Measurements from ENCODE around the gene FKBP5. TPM values are rescaled to one million over a fixed set of nuclear protein-coding genes. Genes with fewer than 3 reads are reported as not detected.

FKBP5 gene
- total RNA-seq, 2 donors from 2014 or later = 27.0 to 53.3 TPM

DNA sequence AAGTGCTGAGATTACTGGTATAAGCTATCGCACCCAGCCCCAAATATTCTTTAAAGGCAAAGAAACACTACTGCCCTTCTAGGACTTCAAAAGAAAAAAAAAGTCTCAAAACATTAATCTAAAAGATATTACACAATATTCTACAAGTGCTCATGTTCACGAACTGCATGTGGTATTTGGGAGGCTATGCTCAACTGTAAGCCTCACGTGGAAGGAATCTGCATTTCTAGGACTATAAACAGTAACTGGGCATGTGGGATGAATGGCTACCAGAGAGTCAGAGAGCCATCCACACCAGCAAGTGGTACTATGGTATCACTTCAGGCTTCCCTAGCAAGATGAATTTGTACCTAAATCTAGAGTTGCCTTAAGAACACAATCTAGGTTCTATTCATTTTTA lies 50.0 kb downstream of the FKBP5 start:
- no peaks in the 10 kb centered on the region for H3K9me3 ChIP-seq (ENCODE audit: control insufficient read depth, low read length)
- DNase-seq = no peak
- TF ChIP-seq, protein P1, sequence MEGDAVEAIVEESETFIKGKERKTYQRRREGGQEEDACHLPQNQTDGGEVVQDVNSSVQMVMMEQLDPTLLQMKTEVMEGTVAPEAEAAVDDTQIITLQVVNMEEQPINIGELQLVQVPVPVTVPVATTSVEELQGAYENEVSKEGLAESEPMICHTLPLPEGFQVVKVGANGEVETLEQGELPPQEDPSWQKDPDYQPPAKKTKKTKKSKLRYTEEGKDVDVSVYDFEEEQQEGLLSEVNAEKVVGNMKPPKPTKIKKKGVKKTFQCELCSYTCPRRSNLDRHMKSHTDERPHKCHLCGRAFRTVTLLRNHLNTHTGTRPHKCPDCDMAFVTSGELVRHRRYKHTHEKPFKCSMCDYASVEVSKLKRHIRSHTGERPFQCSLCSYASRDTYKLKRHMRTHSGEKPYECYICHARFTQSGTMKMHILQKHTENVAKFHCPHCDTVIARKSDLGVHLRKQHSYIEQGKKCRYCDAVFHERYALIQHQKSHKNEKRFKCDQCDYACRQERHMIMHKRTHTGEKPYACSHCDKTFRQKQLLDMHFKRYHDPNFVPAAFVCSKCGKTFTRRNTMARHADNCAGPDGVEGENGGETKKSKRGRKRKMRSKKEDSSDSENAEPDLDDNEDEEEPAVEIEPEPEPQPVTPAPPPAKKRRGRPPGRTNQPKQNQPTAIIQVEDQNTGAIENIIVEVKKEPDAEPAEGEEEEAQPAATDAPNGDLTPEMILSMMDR (conservative IDR thresholded peaks at IDR 0.05) = no peak
- Mint-ChIP-seq H3K4me1 (peaks cover 22% of the 10 kb centered on the region), H3K27me3 (ENCODE audit: insufficient read depth) (no peaks in the 10 kb centered on the region), H3K4me3 (no peak overlapping the region), H3K36me3 (ENCODE audit: low read depth) (peaks cover 14% of the 10 kb centered on the region), H3K9me3 (no peaks in the 10 kb centered on the region), H3K27ac (no peak overlapping the region)
- no peaks in the 10 kb centered on the region for H3K36me3 ChIP-seq (ENCODE audit: control insufficient read depth, insufficient read depth, low read length)
- no peak overlapping the region for H3K9ac ChIP-seq (ENCODE audit: extremely low read depth, low read length, poor library complexity, severe bottlenecking)
- H3K4me3 ChIP-seq (ENCODE audit: low read length) = no peak overlapping the region
- WGBS, 2 experiments (ENCODE audit: insufficient coverage in 1 of 2, insufficient read length in 1 of 2) = 93 to 100% methylated on average over 3 of the region's 3 CpGs
- no peak overlapping the region for H3K27ac ChIP-seq (ENCODE audit: low read depth, low read length)
- peaks cover 16% of the 10 kb centered on the region for H3K4me1 ChIP-seq (ENCODE audit: control insufficient read depth, insufficient read depth, low read length)
- no peaks in the 10 kb centered on the region for H3K27me3 ChIP-seq (ENCODE audit: control insufficient read depth, insufficient read depth, low read length, poor library complexity, severe bottlenecking)

DNA sequence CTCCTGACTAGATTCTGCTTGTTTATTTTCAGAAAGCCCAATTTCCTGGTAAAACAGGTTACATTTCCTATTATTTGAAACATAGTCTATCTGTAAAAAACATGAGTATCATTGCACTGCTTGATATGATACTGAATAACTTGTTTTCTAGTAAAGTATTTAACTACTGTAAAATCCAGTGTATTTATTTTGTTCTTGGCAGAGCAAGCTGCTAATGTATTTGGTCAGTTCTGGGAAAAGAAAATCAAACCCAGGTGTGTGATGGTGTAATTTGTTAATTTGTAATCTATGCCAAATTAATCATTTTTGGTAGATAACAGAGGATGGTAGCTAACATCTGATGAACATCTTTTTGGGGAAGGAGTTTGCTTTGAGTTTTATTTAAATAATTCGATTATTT lies 50.8 kb downstream of the FKBP5 start:
- Mint-ChIP-seq H3K4me1 (peaks cover 16% of the 10 kb centered on the region), H3K27me3 (ENCODE audit: insufficient read depth) (no peaks in the 10 kb centered on the region), H3K36me3 (ENCODE audit: low read depth) (peaks cover 14% of the 10 kb centered on the region), H3K27ac (no peak overlapping the region), H3K4me3 (no peak overlapping the region), H3K9me3 (no peaks in the 10 kb centered on the region)
- DNase-seq = no peak
- no peak overlapping the region for H3K9ac ChIP-seq (ENCODE audit: extremely low read depth, low read length, poor library complexity, severe bottlenecking)
- H3K4me3 ChIP-seq (ENCODE audit: low read length) = no peak overlapping the region
- H3K27ac ChIP-seq (ENCODE audit: low read depth, low read length) = no peak overlapping the region
- H3K27me3 ChIP-seq (ENCODE audit: control insufficient read depth, insufficient read depth, low read length, poor library complexity, severe bottlenecking) = no peaks in the 10 kb centered on the region
- peaks cover 15% of the 10 kb centered on the region for H3K4me1 ChIP-seq (ENCODE audit: control insufficient read depth, insufficient read depth, low read length)
- TF ChIP-seq, protein P1 (conservative IDR thresholded peaks at IDR 0.05) = no peak
- no peaks in the 10 kb centered on the region for H3K9me3 ChIP-seq (ENCODE audit: control insufficient read depth, low read length)
- no peaks in the 10 kb centered on the region for H3K36me3 ChIP-seq (ENCODE audit: control insufficient read depth, insufficient read depth, low read length)
- 100% methylated on average over 1 of the region's 1 CpG; no CpG with 5 or more reads in 1 of the 2 experiments for WGBS, 2 experiments (ENCODE audit: insufficient coverage in 1 of 2, insufficient read length in 1 of 2)

DNA sequence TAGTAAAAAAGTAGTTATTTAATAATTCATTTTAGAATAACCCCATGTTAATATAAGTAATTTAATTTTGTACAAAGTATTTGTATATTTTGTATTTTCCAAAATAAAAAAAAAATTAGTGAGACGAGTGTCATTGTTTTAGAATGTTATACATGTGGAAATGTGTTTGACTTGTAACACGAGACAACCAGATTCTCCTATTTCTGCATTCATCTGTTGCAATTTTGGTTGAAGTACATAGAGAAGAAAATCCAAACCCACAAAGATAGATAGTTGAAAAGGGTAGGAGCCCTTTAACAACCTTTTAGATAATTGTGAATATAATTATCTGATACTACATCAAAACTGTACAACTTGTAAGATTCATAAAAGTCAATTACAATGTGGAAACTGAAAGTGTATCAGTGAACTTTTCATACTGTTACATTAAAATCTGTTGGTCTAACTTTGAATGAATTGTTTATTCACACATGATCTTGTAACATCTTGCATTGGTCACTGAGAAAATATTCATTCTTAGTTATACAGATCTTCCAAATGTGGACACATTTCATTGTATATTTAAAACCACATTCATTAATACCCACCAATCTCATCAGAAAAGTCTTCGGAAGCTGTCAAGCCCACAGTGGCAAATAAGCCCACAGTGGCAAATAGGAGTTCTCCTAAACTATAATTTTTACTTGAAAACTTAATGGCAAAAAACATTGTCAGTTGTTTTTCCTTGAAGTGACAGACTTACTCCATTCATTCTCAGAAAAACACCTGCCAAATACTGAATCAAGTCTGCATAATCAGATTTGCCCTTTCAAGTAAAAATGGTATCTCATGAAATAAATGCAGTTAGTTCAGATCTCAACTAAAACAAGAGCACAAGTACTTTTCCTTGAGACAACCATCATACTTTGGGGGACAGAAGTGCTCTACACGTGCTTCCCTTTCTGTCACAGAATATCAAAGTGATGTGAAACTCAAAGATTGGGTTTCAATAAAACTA lies 52.8 kb downstream of the FKBP5 start:
- Histone ChIP-seq H3K36me3 (ENCODE audit: control insufficient read depth, insufficient read depth, low read length) (no peaks in the 10 kb centered on the region), H3K27me3 (ENCODE audit: control insufficient read depth, insufficient read depth, low read length, poor library complexity, severe bottlenecking) (no peaks in the 10 kb centered on the region), H3K27ac (ENCODE audit: low read depth, low read length) (no peak overlapping the region), H3K4me1 (ENCODE audit: control insufficient read depth, insufficient read depth, low read length) (peaks cover 10% of the 10 kb centered on the region), H3K9me3 (ENCODE audit: control insufficient read depth, low read length) (no peaks in the 10 kb centered on the region), H3K9ac (ENCODE audit: extremely low read depth, low read length, poor library complexity, severe bottlenecking) (no peak overlapping the region), H3K4me3 (ENCODE audit: low read length) (no peak overlapping the region)
- TF ChIP-seq, protein P1 (conservative IDR thresholded peaks at IDR 0.05) = no peak
- no peak for DNase-seq
- Mint-ChIP-seq H3K27ac (no peak overlapping the region), H3K36me3 (ENCODE audit: low read depth) (peaks cover 17% of the 10 kb centered on the region), H3K27me3 (ENCODE audit: insufficient read depth) (no peaks in the 10 kb centered on the region), H3K9me3 (no peaks in the 10 kb centered on the region), H3K4me1 (peaks cover 10% of the 10 kb centered on the region), H3K4me3 (no peak overlapping the region)
- 87 to 95% methylated on average over 4 of the region's 4 CpGs for WGBS, 2 experiments (ENCODE audit: insufficient coverage in 1 of 2, insufficient read length in 1 of 2)
